Neural progenitor cell (in vitro differentiated cells): ENCODE measurements around the gene QPCTL.

ENCODE experiments used
- CTCF ChIP-seq: fragments of 200-600 bp; sonication (generic); IDR thresholded peaks from 2 replicates; pipeline ENCODE4 v1.5.1; 2017; ENCODE audit warnings: antibody characterized with exemption, mild to moderate bottlenecking
- EZH2 ChIP-seq: fragments of 200-600 bp; sonication (generic); IDR thresholded peaks from 2 replicates; pipeline ENCODE4 v1.6.1; 2017; ENCODE audit warnings: antibody characterized with exemption, mild to moderate bottlenecking, moderate library complexity
- EZH2phosphoT487 ChIP-seq: fragments of 200-600 bp; sonication (generic); IDR thresholded peaks from 2 replicates; pipeline ENCODE4 v1.6.1; 2017; ENCODE audit warnings: antibody characterized with exemption

- TF ChIP-seq EZH2 = no peak
- TF ChIP-seq CTCF = no peak
- no peak for TF ChIP-seq EZH2phosphoT487
These were observed 50.5 kb downstream of the QPCTL start for GRCh38 chr19:45742969-45743368.
